GM12892 (cell line): ENCODE data around the gene SLC12A5.

Source experiments
- POLR2A ChIP-seq: IDR thresholded peaks from 2 replicates; pipeline ENCODE4 v1.6.1; 2011; ENCODE audit warnings: low read depth, low read length, control low read depth
- POLR2AphosphoS5 ChIP-seq: IDR thresholded peaks from 2 replicates; pipeline ENCODE4 v1.6.1; 2011; ENCODE audit warnings: low read depth, low read length, control low read depth

- no peak for TF ChIP-seq POLR2A
- TF ChIP-seq POLR2AphosphoS5 = no peak
Observed at GRCh38 chr20:46006022-46006705, 22.9 kb upstream of the SLC12A5 start.
